MM.1S (cell line): Measurements from ENCODE around the gene FAM13B.

Experiments used
- DNase-seq: peaks from one replicate; pipeline ENCODE4 v3.0.0-alpha.2; 2015
- H2AFZ ChIP-seq: fragments of 300-600 bp; sonication (generic); 2 replicates; pipeline ENCODE4 v1.6.0; 2016; ENCODE audit warnings: antibody characterized with exemption, low read length
- H3F3A ChIP-seq: fragments of 300-600 bp; sonication (generic); 2 replicates; pipeline ENCODE4 v1.6.1; 2016; ENCODE audit warnings: mild to moderate bottlenecking, antibody characterized with exemption, low read length, moderate library complexity, mixed read lengths; ENCODE audit not compliant: insufficient read depth
- H3K27ac ChIP-seq: fragments of 300-600 bp; sonication (generic); 2 replicates; pipeline ENCODE4 v1.5.1; 2016; ENCODE audit warnings: mild to moderate bottlenecking, low read length
- H3K27me3 ChIP-seq: fragments of 300-600 bp; sonication (generic); replicated peaks from 2 replicates; pipeline ENCODE4 v1.6.0; 2016; ENCODE audit warnings: low read length; ENCODE audit not compliant: insufficient read depth
- H3K36me3 ChIP-seq: fragments of 300-600 bp; sonication (generic); replicated peaks from 2 replicates; pipeline ENCODE4 v1.6.1; 2016; ENCODE audit warnings: mild to moderate bottlenecking, low read length, mixed read lengths; ENCODE audit not compliant: insufficient read depth
- H3K4me1 ChIP-seq: fragments of 300-600 bp; sonication (generic); 2 replicates; pipeline ENCODE4 v1.6.1; 2016; ENCODE audit warnings: low read length, mixed read lengths
- H3K4me2 ChIP-seq: fragments of 300-600 bp; sonication (generic); 2 replicates; pipeline ENCODE4 v1.6.0; 2016; ENCODE audit warnings: low read depth, low read length
- H3K4me3 ChIP-seq: fragments of 300-600 bp; sonication (generic); 2 replicates; pipeline ENCODE4 v1.5.1; 2016; ENCODE audit warnings: low read length, mixed read lengths
- H3K79me2 ChIP-seq: fragments of 300-600 bp; sonication (generic); 2 replicates; pipeline ENCODE4 v1.6.1; 2016; ENCODE audit warnings: mixed run types, low read length, mixed read lengths
- H3K9ac ChIP-seq: fragments of 300-600 bp; sonication (generic); 2 replicates; pipeline ENCODE4 v1.6.1; 2016; ENCODE audit warnings: low read length, mixed read lengths
- H3K9me2 ChIP-seq: fragments of 300-600 bp; sonication (generic); replicated peaks from 2 replicates; pipeline ENCODE4 v1.6.1; 2016; ENCODE audit warnings: mild to moderate bottlenecking, low read length, mixed read lengths; ENCODE audit not compliant: insufficient read depth
- H3K9me3 ChIP-seq: fragments of 300-600 bp; sonication (generic); replicated peaks from 2 replicates; pipeline ENCODE4 v1.6.1; 2016; ENCODE audit warnings: mild to moderate bottlenecking, low read length, mixed read lengths; ENCODE audit not compliant: insufficient read depth
- H4K20me1 ChIP-seq: fragments of 300-600 bp; sonication (generic); 2 replicates; pipeline ENCODE4 v1.6.1; 2016; ENCODE audit warnings: mild to moderate bottlenecking, low read length, moderate library complexity, mixed read lengths; ENCODE audit not compliant: insufficient read depth
- CTCF ChIP-seq: fragments of 300-600 bp; sonication (generic); IDR thresholded peaks from 2 replicates; pipeline ENCODE4 v1.5.1; 2016; ENCODE audit warnings: antibody characterized with exemption, low read length, mixed read lengths
- EZH2 ChIP-seq: fragments of 300-600 bp; sonication (generic); optimal IDR thresholded peaks from 2 replicates; pipeline ENCODE3; 2017; ENCODE audit warnings: low read depth, mild to moderate bottlenecking, antibody characterized with exemption, low read length, mixed read lengths
- EZH2phosphoT487 ChIP-seq: fragments of 300-600 bp; sonication (generic); IDR thresholded peaks from 2 replicates; pipeline ENCODE4 v1.6.1; 2018; ENCODE audit warnings: antibody characterized with exemption, low read length

Gene FAM13B

GRCh38 chr5:138000102-138000723 is 32.7 kb downstream of the FAM13B start:
- Histone ChIP-seq H3K36me3 (no peaks in the 10 kb centered on the region), H3K9ac (no peak overlapping the region), H3K4me1 (peaks cover 15% of the 10 kb centered on the region), H3K79me2 (peaks cover 30% of the 10 kb centered on the region), H2AFZ (no peak overlapping the region), H3K9me2 (no peaks in the 10 kb centered on the region), H3K4me3 (no peak overlapping the region), H3K4me2 (no peak overlapping the region), H3K9me3 (no peaks in the 10 kb centered on the region), H3K27me3 (no peaks in the 10 kb centered on the region), H3F3A (0 out of 2 replicates have a peak, but pooled peaks cover 8% of the 10 kb centered on the region), H4K20me1 (no peaks in the 10 kb centered on the region), H3K27ac (no peak overlapping the region)
- TF ChIP-seq EZH2 (no peak), EZH2phosphoT487 (no peak), CTCF (no peak)
- DNase-seq, result no peak

- no peaks in the 10 kb centered on the region for H3K9me2 ChIP-seq
- TF ChIP-seq EZH2, result no peak
- TF ChIP-seq CTCF, result no peak
- no peak for TF ChIP-seq EZH2phosphoT487
- 0 out of 2 replicates have a peak, but pooled peaks cover 8% of the 10 kb centered on the region for H3F3A ChIP-seq
- peak overlapping the region; percentile 2; the same call in 1 of the 2 replicates for H3K4me2 ChIP-seq
- no peaks in the 10 kb centered on the region; the same call in 1 of the 2 replicates for H3K36me3 ChIP-seq
- peaks cover 15% of the 10 kb centered on the region for H3K4me1 ChIP-seq
- peaks cover 40% of the 10 kb centered on the region for H3K79me2 ChIP-seq
- H3K27me3 ChIP-seq, result no peaks in the 10 kb centered on the region
- H3K9me3 ChIP-seq, result no peaks in the 10 kb centered on the region
- H3K27ac ChIP-seq, result peak overlapping the region; percentile 54; the same call in 1 of the 2 replicates
- no peak overlapping the region for H2AFZ ChIP-seq
- no peak overlapping the region for H3K4me3 ChIP-seq
- DNase-seq, result peak; percentile 73
- H4K20me1 ChIP-seq, result no peaks in the 10 kb centered on the region
- no peak overlapping the region for H3K9ac ChIP-seq
Observed at GRCh38 chr5:137997726-137998213, 35.1 kb downstream of the FAM13B start.

GRCh38 chr5:137995749-137996128 is 37.1 kb downstream of the FAM13B start:
- Histone ChIP-seq H3K27me3 (no peaks in the 10 kb centered on the region), H3K9me2 (no peaks in the 10 kb centered on the region), H3K4me2 (no peak overlapping the region), H2AFZ (no peak overlapping the region), H3K4me1 (peaks cover 15% of the 10 kb centered on the region), H3K36me3 (no peaks in the 10 kb centered on the region; the same call in 1 of the 2 replicates), H3K9ac (no peak overlapping the region), H3K79me2 (peaks cover 48% of the 10 kb centered on the region), H3K4me3 (no peak overlapping the region), H3F3A (0 out of 2 replicates have a peak, but pooled peaks cover 8% of the 10 kb centered on the region), H3K27ac (no peak overlapping the region), H4K20me1 (no peaks in the 10 kb centered on the region), H3K9me3 (no peaks in the 10 kb centered on the region)
- no peak for TF ChIP-seq EZH2phosphoT487
- no peak for TF ChIP-seq EZH2
- no peak for TF ChIP-seq CTCF
- no peak for DNase-seq
